NCI-H1048 (cell line): ENCODE results near the gene PLXDC1.
"Not testable (repeated sequence)": the region's sequence is repeated elsewhere in the genome, so short reads cannot be mapped to it uniquely, and the experiment has no call there.

ENCODE experiments used
- DNase-seq: peaks from one replicate; lab custom pipeline; 2025; lab: John Stamatoyannopoulos, UW

PLXDC1 gene

DNA sequence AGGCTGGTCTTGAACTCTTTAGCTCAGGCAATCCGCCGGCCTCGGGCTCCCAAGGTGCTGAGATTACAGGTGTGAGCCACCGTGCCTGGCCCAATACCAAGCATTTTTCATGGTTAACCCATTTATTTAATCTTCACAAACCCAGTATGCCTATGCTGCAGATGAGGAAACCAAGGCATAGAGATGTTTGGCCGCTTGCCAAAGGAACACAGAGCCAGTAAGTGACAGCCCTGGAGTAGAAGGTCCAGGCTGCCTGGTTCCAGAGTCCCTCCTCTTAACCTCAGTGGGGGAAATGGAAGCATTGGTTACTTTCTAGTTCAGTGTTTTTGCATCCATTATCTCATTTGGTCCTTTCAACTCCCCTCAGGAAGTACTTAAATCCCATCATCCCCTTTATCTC lies 29.9 kb upstream of the PLXDC1 start:
- no peak for DNase-seq

DNA sequence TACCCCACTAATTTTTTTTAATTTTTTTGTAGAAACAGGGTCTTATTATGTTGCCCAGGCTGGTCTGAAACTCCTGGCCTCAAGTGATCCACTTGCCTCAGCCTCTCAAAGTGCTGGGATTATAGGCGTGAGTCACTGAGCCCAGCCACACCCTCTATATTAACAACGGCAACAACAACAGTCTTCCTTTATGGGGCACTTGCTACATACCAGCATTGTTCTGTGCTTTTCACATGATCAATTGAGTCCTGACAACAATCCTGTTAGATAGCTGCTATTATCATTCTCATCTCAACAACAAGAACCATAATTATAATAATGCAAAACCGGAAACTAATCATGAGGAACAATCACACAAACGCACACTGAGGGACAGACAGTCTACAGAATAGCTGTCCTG lies 27.1 kb upstream of the PLXDC1 start:
- no peak for DNase-seq

DNA sequence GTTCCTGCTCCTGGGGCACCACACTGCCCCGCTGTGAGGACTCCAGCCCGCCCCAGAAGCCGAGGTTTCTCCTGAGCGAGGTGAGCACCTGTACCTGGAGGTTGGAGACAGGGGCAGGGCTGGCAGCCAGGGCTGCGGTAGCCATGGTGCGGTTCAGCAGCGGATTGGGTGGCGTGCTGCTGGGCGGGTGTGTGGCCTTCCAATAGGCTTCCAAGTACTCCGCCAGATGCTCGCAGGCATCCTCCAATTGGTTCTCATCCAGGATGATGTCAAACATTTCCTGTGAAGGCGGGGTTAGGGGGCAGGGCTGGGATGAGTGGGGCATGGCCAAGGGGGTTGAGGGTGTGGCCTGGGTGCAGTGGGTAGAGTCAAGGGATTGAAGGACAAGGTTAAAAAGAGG lies 25.8 kb upstream of the PLXDC1 start:
- peak; percentile 77 for DNase-seq

DNA sequence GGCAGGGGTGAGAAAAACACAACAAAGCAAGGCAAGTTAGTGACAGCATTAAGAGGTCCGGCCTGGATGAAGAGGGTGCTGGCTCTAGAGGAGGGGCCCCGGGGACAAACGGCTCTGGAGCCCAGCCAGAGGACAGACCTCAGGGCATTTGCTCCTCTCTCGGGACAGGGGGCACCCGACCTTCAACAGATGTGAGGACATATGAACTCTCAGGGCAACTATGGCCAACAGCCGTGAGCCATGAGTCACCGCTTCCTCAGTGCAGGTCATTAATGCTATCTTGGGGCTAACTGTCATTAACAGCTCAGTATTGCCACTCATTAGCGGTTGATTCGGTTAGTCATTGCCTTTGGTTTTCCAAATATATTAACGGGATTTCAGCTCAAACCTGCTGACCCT lies 24.3 kb upstream of the PLXDC1 start:
- no peak for DNase-seq

DNA sequence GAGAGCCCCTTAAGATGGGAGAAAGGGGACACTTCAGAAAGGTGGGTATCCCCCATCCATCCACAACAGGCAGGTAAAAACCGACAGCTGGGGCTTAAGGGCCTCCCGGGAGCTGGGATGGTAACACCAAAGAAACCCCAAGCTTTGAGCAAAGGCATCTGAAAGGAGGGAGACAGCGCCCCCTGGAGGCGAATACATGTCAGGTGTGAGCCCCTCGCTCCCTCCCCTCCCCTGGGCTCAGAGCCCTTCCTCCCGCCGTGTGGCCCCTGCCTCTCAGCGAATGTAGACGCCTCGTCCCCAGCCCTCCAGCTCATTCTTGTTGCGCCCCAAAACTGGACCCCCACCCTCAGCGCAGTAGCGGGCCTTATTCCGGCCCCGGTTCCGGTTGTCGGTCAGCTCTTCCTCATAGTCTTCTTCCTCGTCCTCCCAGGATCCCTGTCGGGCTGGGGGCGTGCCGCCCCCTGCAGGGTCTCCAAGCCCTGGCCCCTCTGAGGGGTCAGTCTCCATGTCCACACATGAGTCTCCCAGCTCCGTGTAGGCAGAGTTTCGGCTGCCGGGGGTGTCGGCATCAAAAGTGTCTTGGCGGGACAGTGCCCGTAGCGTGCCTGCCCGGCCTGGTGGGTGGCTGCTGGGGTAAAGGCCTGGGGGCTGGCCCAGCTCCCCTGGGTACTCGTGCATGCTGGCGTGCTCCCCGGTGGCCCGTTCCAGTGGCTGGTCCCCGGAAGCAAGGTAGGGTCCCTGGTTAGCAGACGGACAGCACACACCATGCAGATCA lies 23.7 kb upstream of the PLXDC1 start:
- no peak for DNase-seq

DNA sequence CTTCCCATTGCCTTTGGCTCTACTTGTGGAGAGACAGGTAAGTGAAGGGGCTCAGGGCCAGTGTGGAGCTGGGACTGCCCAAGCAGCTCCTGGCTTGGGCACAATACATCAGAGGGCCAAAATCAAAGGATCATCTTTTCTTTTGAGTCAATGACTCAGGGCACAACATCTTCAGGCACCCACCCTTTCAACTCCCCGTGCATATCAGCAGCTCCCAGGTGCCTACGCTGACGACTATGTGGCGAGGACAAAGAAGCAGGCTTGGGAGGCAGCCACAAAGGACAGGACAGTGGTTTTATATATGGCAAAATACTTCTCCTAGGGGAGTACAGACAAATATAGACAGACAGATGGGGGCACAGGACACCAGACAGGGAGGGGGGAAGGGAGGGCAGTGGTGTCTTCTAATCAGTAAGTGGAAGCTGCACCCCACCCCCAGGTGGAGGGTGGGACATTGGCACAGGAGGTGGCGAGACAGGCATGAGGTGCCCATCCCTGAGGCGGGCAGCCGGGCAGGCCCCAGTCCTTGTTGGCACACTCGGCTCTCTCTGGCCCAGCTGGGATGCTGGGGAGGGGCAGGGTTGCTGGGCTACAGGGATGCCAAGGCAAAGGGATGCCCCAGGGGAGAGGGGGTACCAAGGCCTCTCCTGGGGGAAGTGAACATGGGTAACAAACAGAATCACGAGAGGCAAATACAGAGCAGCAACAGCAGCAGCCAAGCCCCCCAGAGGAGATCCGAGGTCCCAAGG lies 22.3 kb upstream of the PLXDC1 start:
- no peak for DNase-seq

DNA sequence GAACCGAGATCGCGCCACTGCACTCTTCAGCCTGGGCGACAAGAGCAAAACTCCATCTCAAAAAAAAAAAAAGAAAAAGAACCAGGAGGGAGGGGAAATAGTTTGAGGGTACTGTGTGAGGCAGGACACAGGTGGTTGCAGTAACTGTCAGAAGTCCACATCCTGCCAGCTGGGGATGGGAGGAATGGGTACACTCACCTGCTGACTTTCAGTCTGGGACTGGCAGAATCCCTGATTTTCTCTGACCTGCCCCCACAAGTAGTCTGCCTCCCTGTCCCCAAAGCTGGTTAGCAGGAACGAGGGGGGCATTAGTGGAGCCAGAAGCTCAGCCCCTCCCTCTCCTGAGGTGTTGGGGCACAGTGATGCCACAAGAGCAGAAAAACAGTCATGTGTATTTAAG lies 21.6 kb upstream of the PLXDC1 start:
- no peak for DNase-seq

DNA sequence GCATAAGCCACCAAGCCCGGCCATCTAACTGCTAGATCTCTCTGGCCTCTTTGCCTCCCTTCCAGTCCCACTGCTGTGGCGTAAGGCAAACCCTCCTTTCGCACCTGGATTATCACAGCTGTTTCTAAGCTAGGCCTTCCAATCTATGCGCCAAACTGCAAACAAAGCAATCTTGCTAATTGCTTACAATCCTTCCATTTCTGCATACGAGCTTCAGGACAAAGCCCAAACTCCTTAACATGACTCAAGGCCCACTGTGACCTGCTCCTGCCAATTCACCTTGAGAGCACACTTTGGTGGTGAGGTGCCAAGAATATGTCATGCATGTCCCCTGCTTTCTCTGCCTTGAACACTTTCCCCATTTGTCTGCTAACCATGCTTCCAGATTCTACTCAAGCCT lies 20.5 kb upstream of the PLXDC1 start:
- no peak for DNase-seq

DNA sequence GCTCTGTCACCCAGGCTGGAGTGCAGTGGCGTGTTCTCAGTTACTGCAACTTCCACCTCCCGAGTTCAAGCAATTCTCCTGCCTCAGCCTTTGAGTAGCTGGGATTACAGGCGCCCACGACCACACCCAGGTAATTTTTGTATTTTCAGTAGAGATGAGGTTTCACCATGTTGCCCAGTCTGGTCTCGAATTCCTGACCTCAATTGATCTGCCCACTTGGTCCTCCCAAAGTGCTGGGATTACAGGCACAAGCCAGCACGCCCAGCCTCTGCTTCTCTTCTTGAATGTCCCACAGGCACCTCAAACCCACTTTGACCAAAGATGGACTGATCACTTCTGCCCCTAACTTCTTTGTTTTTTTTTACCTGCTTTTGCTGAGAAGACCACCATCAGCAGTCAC lies 19.1 kb upstream of the PLXDC1 start:
- no peak for DNase-seq

DNA sequence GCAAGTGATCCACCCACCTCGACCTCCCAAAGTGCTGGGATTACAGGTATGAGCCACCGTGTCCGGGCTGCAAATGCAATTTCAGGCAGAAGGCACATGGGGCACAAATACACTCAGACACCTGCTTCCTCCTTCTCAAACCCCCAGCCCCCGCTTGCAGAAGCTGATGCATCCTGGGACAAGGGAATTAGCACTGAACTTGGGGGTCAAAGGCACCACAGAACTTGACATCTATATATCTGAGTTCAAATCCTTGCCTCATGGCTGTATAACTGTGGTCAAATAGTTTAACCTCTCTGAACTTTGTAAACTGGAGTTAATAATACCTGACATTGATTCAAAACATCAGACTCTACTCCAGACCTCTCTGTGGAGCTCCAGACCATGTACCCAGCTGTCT lies 18.7 kb upstream of the PLXDC1 start:
- DNase-seq, result no peak

DNA sequence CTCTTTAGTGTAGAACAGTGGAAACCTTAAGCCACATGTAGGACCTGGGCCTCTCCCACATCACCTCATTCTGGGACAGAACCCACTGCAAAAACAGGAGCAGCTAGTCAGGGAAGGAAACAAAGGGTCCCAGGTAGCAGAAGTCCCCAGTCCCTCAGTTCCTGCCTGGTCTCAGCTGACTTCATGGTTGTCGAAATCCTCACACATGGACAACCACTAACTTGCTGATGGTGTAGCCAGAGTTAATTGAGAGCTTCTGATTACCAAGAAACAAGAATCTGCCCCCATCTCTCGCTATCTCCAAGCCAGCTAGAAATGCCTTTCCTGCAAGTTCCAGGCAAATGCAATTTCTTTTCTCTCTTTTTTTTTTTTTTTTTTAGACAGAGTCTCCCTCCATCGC lies 18.1 kb upstream of the PLXDC1 start:
- DNase-seq, result no peak

DNA sequence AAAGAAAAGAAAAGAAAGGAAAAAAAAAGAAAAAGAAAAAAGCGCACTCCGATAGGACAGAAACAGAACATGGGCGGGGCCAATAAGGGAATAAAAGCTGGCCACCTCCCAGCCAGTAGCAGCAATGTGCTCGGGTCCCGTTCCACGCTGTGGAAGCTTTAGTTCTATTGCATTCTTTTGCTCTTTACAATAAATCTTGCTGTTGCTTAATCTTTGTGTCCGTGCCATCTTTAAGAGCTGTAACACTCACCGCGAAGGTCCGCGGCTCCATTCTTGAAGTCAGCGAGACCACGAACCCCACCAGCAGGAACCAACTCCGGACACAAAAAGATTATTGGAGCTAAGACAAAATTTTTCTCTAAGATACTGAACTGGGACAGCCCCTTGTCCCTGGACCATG lies 17.7 kb upstream of the PLXDC1 start:
- DNase-seq, result no peak

DNA sequence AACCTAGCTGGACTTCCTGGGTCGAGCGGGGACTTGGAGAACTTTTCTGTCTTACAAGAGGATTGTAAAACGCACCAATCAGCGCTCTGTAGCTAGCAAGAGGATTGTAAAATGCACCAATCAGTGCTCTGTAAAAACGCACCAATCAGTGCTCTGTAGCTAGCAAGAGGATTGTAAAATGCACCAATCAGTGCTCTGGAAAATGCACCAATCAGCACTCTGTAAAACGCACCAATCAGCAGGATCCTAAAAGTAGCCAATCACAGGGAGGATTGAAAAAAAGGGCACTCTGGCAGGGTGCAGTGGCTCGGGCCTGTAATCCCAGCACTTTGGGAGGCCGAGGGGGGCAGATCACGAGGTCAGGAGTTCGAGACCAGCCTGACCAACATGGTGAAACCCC lies 17.1 kb upstream of the PLXDC1 start:
- DNase-seq, result not testable (repeated sequence)

DNA sequence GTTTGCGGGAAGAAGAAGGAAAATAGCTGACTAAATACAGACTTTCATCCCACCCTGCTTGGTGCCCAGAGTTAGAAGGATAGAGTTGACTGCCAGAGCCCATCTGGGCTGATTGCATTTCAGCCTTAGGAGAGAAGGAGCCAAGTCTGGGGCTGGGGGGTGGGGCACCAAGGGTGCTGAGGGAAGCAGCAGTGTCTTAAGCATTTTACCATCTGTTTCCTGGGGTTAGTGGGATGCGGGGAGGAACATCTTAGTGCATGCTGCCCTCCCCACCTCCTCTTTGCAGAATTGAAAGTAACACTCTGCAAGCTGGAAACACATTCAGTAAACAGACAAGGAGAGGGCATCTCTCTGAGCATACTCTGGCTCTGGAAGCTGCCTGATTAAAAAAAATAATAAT lies 16.0 kb upstream of the PLXDC1 start:
- DNase-seq, result no peak

DNA sequence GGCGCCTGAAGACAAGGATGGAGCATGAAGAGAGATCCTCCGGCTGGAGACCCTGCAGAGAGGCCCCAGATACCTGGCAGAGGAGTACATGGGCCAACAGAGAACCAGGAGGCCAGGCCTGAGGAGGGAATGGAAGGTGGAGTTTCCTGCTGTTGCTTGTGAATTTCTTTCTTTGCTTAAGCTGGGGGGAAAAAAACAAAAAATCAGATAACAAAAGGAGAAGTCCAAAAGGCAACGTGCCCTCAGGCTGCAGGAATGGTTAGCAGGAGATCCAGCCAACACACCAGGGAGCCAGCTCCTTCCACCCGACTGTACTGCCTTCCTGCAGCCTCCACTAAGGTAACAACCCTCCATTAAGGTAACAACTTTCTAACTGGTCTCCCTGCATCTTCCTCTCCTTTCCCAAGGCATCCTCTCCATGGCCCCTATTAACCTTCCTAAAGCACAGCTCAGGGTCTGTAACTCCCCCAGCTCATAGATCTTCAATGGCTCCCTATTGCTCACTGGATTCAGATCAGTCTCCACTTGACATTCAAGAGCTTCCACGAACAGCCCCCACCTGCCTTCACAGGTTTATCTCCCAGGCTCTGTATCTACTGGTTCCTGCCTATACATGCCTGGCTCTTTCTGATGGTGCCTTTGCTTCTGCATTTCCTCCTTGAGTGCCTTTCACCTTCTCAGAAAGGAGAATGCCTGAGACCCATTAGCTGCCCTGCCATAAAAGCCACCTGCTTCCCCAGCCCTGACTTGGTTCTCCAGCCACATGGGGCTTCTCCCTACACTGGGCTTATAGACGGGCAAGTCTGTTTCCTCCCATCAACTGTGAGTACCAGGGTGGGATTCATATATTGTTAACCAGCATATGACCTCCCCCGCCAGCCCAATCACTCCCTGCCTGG lies 15.2 kb upstream of the PLXDC1 start:
- DNase-seq, result no peak

DNA sequence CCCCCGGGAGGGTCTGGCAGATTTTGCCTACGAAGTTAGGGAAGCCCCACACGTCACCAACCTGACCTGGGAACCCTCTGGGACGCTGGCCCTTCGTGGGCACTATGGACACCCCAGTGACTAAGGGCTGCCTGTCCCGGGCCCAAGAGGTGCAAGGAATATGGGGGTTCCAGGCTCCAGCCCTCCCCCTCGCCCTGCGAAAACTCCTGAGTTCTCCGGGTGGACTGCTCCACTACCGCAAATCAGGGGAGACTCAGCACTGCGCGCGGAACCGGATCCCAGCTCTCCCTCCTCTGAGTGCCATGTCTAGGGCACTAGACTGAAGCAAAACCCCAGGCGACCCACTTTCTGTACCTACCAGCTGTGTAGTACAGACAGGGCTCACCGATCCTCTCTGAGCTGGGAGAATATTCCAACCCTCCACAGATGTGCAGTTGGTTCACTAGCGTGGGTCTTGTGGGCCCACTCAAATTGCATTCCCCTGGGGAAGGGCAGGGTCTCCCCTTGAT lies 14.5 kb upstream of the PLXDC1 start, which contains the start of gene ARL5C:
Gene ARL5C (minus strand): TSS at position 321 of the 509 bp plus-strand sequence. CDS start 401 bp downstream, outside the sequence.
- no peak for DNase-seq

DNA sequence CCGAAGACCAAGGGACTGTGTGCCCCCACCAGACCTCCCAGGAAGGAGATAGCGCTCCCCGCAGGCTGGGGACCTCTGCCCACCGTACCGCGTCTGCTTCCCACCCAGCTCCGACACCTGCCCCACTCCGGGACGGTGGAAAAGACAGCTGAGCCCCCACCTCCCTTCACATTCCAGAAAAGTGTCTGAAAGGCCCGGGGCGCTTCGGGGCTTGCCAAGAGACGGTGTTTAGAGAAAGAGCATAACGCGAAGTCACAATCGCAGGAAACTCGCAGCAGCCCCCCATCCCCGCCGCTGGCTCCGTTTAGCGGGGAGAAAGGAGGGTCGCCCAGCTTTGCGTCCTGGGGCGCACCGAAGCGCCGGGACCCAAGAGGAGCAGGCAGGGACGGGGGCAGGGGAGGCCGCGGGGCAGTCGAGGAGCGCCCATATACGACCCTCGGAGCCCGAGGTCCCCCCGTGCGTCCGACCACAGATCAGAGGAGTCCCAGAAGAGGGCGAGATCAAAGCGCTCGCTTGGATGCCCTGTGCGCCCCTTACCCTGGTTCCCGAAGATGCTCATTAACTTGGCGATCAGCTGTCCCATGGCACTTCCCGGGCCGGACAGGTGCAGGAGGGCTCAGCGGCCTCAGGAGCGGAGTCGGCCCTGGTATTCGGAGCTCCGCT lies 13.9 kb upstream of the PLXDC1 start:
- no peak for DNase-seq

DNA sequence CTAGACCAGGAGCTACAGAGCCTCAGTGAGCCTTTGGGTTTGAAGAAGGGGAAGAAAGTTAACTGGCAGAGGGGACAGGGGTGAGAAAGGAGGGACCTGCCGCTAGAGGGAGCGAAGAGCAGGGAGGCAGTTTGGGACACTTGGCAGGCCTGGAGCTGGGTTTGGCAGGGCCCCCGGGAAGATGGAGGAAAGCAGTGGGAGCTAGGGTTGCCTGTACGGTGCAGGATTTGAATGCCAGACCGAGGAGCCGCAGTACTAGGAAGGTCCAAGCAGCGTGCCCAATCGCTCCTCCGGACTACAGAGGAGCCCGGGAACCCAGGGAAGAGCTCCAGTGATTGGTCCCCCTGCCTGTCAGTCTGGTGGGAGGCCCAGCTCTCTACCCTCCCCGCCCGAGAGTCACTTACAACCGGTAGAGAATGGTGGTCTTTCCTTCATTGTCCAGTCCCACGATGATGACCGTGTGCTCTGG lies 13.3 kb upstream of the PLXDC1 start:
- peak; percentile 25 for DNase-seq

DNA sequence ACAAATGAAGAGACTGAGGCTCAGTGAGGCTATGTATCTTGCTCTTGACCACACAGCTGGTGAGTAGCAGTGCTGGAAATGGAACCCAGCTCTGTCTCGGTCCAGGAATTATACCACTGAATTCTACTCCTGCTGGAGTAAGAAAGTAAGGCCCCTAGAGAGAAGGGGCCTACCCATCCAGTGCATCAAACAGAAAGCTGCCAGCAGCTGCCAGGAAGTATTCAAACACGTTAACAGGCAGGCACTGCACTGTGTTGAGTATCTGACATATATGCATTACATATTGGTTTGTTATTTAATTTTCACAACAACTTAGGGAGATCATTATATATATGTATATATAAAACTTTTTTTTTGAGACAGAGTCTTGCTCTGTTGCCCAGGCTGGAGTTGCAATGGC lies 10.5 kb upstream of the PLXDC1 start:
- no peak for DNase-seq

DNA sequence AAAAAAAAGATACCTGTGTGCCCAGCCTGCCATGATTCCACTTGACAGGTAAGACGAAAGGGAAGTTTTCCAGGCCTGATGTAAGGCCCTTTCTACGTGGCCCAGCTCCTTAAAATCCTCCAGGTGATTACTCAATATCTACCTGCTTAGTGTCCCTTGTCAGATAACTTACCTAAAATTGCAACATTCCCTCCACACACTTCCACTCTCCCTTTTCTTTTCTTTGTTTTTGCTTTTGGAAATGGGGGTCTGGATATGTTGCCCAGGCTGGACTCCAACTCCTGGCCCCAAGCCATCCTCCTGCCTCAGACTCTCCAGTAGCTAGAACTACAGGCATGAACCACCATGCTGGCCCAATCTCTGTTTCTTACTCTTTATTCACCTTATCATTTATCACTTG lies 7.2 kb upstream of the PLXDC1 start:
- no peak for DNase-seq

DNA sequence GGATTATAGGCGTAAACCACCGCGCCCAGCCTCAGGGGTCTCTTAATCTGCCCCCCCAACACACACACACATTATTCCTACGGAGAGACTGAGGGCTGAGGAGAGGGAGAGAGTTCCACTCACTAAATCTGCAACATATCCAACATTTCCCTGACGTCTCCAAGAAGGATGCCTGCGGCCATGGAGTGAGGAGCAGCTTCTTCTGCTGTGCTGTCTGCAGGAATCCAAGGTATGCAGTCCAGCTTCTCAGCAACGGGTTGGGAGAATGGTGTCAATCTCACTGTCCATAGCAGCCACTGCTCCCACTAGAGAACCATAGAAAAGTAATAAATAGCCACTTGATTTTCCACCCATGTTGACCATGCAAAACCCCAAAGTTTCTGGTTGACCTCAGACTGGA lies 5.1 kb upstream of the PLXDC1 start:
- DNase-seq, result no peak

DNA sequence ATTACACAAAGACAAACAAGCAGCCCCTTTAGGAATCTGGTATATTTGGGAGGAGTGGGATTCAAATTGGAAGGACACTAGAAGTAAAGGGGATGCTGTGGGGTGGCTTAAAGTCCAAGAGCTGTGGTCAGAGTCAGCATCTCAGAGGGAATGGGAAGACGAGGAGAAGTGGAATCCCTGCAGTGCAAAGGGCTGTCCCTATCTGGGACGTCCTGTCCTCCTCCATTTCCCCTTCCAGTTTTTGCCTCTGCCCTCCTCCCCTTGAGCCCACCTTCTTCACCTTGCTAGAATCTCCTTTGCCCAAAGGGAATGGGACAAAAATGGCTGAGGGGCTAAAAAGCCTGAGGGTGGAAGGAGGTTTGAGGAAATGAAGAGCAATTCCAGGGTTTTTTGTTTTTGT lies 4.2 kb upstream of the PLXDC1 start:
- DNase-seq, result no peak
